Measurements from ENCODE around the gene CELF2. TPM values are rescaled to one million over a fixed set of nuclear protein-coding genes. Genes with fewer than 3 reads are reported as not detected.

The CELF2 gene
- total RNA-seq, 4 donors from 2014 or later: 28.7 to 55.4 (median 35.0) TPM

GRCh38 chr10:11280187-11280932 is 262.7 kb downstream of the CELF2 start:
- H3K36me3 ChIP-seq: no peaks in the 10 kb centered on the region
- 97% methylated on average over 18 to 22 of the region's 25 CpGs for WGBS, 2 donors
- no peaks in the 10 kb centered on the region for H3K4me1 ChIP-seq
- H3K27me3 ChIP-seq: no peaks in the 10 kb centered on the region
- H3K4me3 ChIP-seq (replicated peaks in 1 of 3): no peak overlapping the region
- no peak for DNase-seq
- TF ChIP-seq, protein P1, sequence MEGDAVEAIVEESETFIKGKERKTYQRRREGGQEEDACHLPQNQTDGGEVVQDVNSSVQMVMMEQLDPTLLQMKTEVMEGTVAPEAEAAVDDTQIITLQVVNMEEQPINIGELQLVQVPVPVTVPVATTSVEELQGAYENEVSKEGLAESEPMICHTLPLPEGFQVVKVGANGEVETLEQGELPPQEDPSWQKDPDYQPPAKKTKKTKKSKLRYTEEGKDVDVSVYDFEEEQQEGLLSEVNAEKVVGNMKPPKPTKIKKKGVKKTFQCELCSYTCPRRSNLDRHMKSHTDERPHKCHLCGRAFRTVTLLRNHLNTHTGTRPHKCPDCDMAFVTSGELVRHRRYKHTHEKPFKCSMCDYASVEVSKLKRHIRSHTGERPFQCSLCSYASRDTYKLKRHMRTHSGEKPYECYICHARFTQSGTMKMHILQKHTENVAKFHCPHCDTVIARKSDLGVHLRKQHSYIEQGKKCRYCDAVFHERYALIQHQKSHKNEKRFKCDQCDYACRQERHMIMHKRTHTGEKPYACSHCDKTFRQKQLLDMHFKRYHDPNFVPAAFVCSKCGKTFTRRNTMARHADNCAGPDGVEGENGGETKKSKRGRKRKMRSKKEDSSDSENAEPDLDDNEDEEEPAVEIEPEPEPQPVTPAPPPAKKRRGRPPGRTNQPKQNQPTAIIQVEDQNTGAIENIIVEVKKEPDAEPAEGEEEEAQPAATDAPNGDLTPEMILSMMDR (IDR thresholded peaks at IDR 0.05): no peak
- no peak for TF ChIP-seq POLR2A (IDR thresholded peaks at IDR 0.05)
- intact Hi-C loops (cut with DNase I): no loop called here
- H3K27ac ChIP-seq: no peak overlapping the region
- no peaks in the 10 kb centered on the region for H3K9me3 ChIP-seq

DNA sequence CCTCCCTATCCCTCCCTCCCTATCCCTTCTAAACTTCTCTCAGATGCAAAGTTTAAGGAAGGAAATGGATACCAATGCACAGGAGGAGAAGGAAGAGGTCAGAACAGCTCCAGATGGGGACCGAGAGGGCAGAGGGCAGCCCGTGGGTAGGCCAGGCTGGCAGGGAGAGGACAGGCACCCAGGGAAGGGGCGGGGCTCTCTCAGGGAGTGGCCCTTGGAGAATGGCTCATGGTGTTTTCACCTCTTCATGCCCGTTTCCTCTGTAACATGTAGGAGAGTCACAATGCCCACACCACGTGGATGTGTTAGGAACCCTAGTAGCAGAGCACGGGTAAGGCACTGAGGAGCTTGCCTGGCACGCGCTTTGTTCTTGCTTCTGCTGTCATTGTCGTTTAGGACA is 264.5 kb downstream of the CELF2 start:
- Histone ChIP-seq H3K9me3 (no peaks in the 10 kb centered on the region), H3K4me3 (replicated peaks in 1 of 3) (no peak overlapping the region), H3K4me1 (no peaks in the 10 kb centered on the region), H3K36me3 (no peaks in the 10 kb centered on the region), H3K27me3 (no peaks in the 10 kb centered on the region), H3K27ac (no peak overlapping the region)
- intact Hi-C loops (cut with DNase I): no loop called here
- DNase-seq: no peak
- 80 to 85% methylated on average over 9 of the region's 9 CpGs for WGBS, 2 donors
- TF ChIP-seq POLR2A (IDR thresholded peaks at IDR 0.05): no peak
- TF ChIP-seq, protein P1 (IDR thresholded peaks at IDR 0.05): no peak

DNA sequence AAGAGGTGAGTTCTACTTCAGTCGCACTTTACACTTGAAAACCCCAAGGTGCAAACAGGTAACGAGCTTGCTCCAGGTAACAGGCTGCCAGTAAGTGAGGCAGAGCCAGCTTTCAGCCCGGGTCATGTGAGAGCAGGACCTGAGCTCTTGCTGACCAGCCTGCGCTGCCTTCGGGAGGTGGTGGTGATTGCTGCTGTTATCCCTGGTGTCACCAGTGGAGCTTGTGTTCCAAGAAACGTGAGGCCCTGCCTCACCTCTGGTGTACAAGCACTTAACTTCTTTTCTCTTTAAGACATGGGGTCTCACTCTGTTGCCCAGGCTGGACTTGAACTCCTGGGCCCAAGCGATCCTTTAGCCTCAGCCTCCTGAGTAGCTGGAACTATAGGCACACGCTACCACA is 265.0 kb downstream of the CELF2 start:
- Histone ChIP-seq H3K27me3 (no peaks in the 10 kb centered on the region), H3K9me3 (no peaks in the 10 kb centered on the region), H3K27ac (no peak overlapping the region), H3K36me3 (no peaks in the 10 kb centered on the region), H3K4me1 (no peaks in the 10 kb centered on the region), H3K4me3 (replicated peaks in 1 of 3) (no peak overlapping the region)
- intact Hi-C loops (cut with DNase I): no loop called here
- 87 to 89% methylated on average over 6 to 8 of the region's 8 CpGs for WGBS, 2 donors
- DNase-seq: no peak
- TF ChIP-seq POLR2A (IDR thresholded peaks at IDR 0.05): no peak
- TF ChIP-seq, protein P1 (IDR thresholded peaks at IDR 0.05): no peak

GRCh38 chr10:11284291-11285085 is 266.8 kb downstream of the CELF2 start:
- intact Hi-C loops (cut with DNase I): no loop called here
- H3K4me1 ChIP-seq: no peaks in the 10 kb centered on the region
- H3K27me3 ChIP-seq: no peaks in the 10 kb centered on the region
- DNase-seq: no peak
- TF ChIP-seq, protein P1 (IDR thresholded peaks at IDR 0.05): no peak
- no peak for TF ChIP-seq POLR2A (IDR thresholded peaks at IDR 0.05)
- H3K36me3 ChIP-seq: no peaks in the 10 kb centered on the region
- WGBS, 2 donors: 82 to 86% methylated on average over 7 of the region's 7 CpGs
- no peak overlapping the region for H3K27ac ChIP-seq
- H3K4me3 ChIP-seq (replicated peaks in 1 of 3): no peak overlapping the region
- H3K9me3 ChIP-seq: no peaks in the 10 kb centered on the region

- DNase-seq: no peak
- Histone ChIP-seq H3K4me1 (no peaks in the 10 kb centered on the region), H3K4me3 (replicated peaks in 1 of 3) (no peak overlapping the region), H3K27me3 (no peaks in the 10 kb centered on the region), H3K36me3 (no peaks in the 10 kb centered on the region), H3K9me3 (no peaks in the 10 kb centered on the region), H3K27ac (no peak overlapping the region)
- WGBS, 2 donors: 84% methylated on average over 4 of the region's 4 CpGs
- TF ChIP-seq, protein P1 (IDR thresholded peaks at IDR 0.05): no peak
- no peak for TF ChIP-seq POLR2A (IDR thresholded peaks at IDR 0.05)
- intact Hi-C loops (cut with DNase I): no loop called here
Measured at GRCh38 chr10:11285171-11285570, 267.5 kb downstream of the CELF2 start.

Measured in thyroid gland (tissue), 4 donors.